HCT116 (cell line): Measurements from ENCODE around the gene TNS2. TPM values are rescaled to one million over a fixed set of nuclear protein-coding genes. Genes with fewer than 3 reads are reported as not detected.
A peak's percentile ranks its signal among the peaks of the same experiment; 100 is the strongest.

Source experiments
- ATAC-seq: fragments of 200-7000 bp; cut with Tn5 transposase; 2 replicates; pipeline ENCODE4 v1.9.1; 2020; ENCODE audit warnings: mild to moderate bottlenecking, moderate library complexity
- BruUV-seq: library from RNA; stranded (reverse); fragments of 400-500 nt; replicated peaks from 2 replicates; lab custom pipeline; 2021; lab: Mats Ljungman, UMichigan
- CTCF ChIA-PET: fragments of 300-600 bp; sonication (Branson Sonifier 250); formaldehyde crosslinking; loops from one replicate; lab custom pipeline; 2021; ENCODE audit warnings: antibody characterized with exemption; lab: Charles Lee
- POLR2A ChIA-PET: fragments of 300-600, 350-600 bp; sonication (Branson Sonifier 250); formaldehyde crosslinking; loops from one replicate; lab custom pipeline; 2021; ENCODE audit warnings: antibody characterized with exemption; lab: Charles Lee
- RAD21 ChIA-PET, 2 experiments: fragments of 300-600 bp; sonication (Branson Sonifier 250); formaldehyde crosslinking; loops; one replicate each; lab custom pipeline; 2023; ENCODE audit warnings: low total read pairs in 2 of 2; ENCODE audit not compliant: uncharacterized antibody in 2 of 2, unreplicated experiment in 2 of 2, low non-redundant PET in 1 of 2; lab: Charles Lee
- DNase-seq: peaks from one replicate; pipeline ENCODE4 v3.0.0-alpha.2; 2010; ENCODE audit warnings: low read depth, low spot score
- H2AFZ ChIP-seq: fragments of 200-600 bp; shearing (Covaris generic), sonication (generic); 2 replicates; pipeline ENCODE4 v1.6.1; 2017; ENCODE audit warnings: low read depth, mixed run types, mixed read lengths, antibody characterized with exemption, low read length; ENCODE audit not compliant: poor library complexity, severe bottlenecking
- H3K27ac ChIP-seq: 2 replicates; pipeline ENCODE4 v1.5.1; 2012; ENCODE audit warnings: low read depth, low read length
- H3K27me3 ChIP-seq: fragments of 200-600 bp; sonication (generic); 2 replicates; pipeline ENCODE4 v1.6.1; 2016; ENCODE audit warnings: mixed run types, low read length, mixed read lengths; ENCODE audit not compliant: insufficient read depth
- H3K36me3 ChIP-seq, 2 experiments: fragments of 200-500 bp in 1 of 2; fragments of 200-600 bp in 1 of 2; sonication (Bioruptor generic) in 1 of 2; sonication (generic) in 1 of 2; 2 replicates each; pipeline versions ENCODE4 v1.5.1 to v1.6.1; 2014 to 2016; ENCODE audit warnings: low read length in 2 of 2, inconsistent platforms in 1 of 2, mixed read lengths in 1 of 2, mixed run types in 1 of 2; ENCODE audit not compliant: insufficient read depth in 2 of 2, control insufficient read depth in 1 of 2
- H3K4me1 ChIP-seq, 2 experiments: fragments of 200-600 bp in 1 of 2; sonication (generic) in 1 of 2; 2 replicates each; pipeline versions ENCODE4 v1.5.1 to v1.6.1; 2012 to 2017; ENCODE audit warnings: low read length in 2 of 2, inconsistent platforms in 1 of 2, mild to moderate bottlenecking in 1 of 2, mixed read lengths in 1 of 2, mixed run types in 1 of 2, moderate library complexity in 1 of 2; ENCODE audit not compliant: insufficient read depth in 2 of 2, control insufficient read depth in 1 of 2
- H3K4me2 ChIP-seq: fragments of 200-600 bp; sonication (generic); 2 replicates; pipeline ENCODE4 v1.6.1; 2017; ENCODE audit warnings: mixed run types, low read length, mixed read lengths
- H3K4me3 ChIP-seq, 2 experiments: fragments of 200-600 bp in 1 of 2; sonication (generic) in 1 of 2; replicated peaks in 1 of 2; 2 replicates each; pipeline ENCODE4 v1.5.1; 2011 to 2016; ENCODE audit warnings: low read length in 2 of 2, control low read depth in 1 of 2, low read depth in 1 of 2, mild to moderate bottlenecking in 1 of 2, mixed read lengths in 1 of 2, mixed run types in 1 of 2
- H3K79me2 ChIP-seq: fragments of 200-600 bp; sonication (generic); 2 replicates; pipeline ENCODE4 v1.6.1; 2017; ENCODE audit warnings: mild to moderate bottlenecking, mixed run types, low read length, moderate library complexity, mixed read lengths; ENCODE audit not compliant: insufficient read depth
- H3K9ac ChIP-seq: fragments of 200-600 bp; sonication (generic); 2 replicates; pipeline ENCODE4 v1.6.1; 2016; ENCODE audit warnings: low read length, mixed read lengths
- H3K9me2 ChIP-seq: fragments of 200-600 bp; sonication (generic), shearing (Covaris generic); 2 replicates; pipeline ENCODE4 v1.6.1; 2017; ENCODE audit warnings: mixed run types, mild to moderate bottlenecking, moderate library complexity; ENCODE audit not compliant: insufficient read depth
- H3K9me3 ChIP-seq, 2 experiments: fragments of 200-500 bp in 1 of 2; fragments of 200-600 bp in 1 of 2; sonication (Bioruptor generic) in 1 of 2; sonication (generic) in 1 of 2; 2 replicates each; pipeline ENCODE4 v1.6.1; 2014 to 2017; ENCODE audit warnings: low read length in 2 of 2, mixed read lengths in 2 of 2, inconsistent platforms in 1 of 2, low read depth in 1 of 2, mild to moderate bottlenecking in 1 of 2, mixed run types in 1 of 2, moderate library complexity in 1 of 2; ENCODE audit not compliant: control insufficient read depth in 1 of 2, insufficient read depth in 1 of 2
- H4K20me1 ChIP-seq: fragments of 200-600 bp; sonication (generic), shearing (Covaris generic); 2 replicates; pipeline ENCODE4 v1.6.1; 2017; ENCODE audit warnings: mixed run types, mild to moderate bottlenecking, moderate library complexity; ENCODE audit not compliant: insufficient read depth
- CBX3 ChIP-seq: IDR thresholded peaks from 2 replicates; pipeline ENCODE4 v1.6.1; 2012; ENCODE audit warnings: low read depth
- EGR1 ChIP-seq: IDR thresholded peaks from 2 replicates; pipeline ENCODE4 v1.6.1; 2012; ENCODE audit warnings: low read depth
- ELF1 ChIP-seq: IDR thresholded peaks from 2 replicates; pipeline ENCODE4 v1.6.1; 2012; ENCODE audit warnings: low read depth, borderline replicate concordance
- EZH2phosphoT487 ChIP-seq: fragments of 200-600 bp; IDR thresholded peaks from 2 replicates; pipeline ENCODE4 v1.6.1; 2018; ENCODE audit warnings: antibody characterized with exemption, borderline replicate concordance
- FOSL1 ChIP-seq: IDR thresholded peaks from 2 replicates; pipeline ENCODE4 v1.6.1; 2012; ENCODE audit warnings: low read depth
- JUND ChIP-seq: IDR thresholded peaks from 2 replicates; pipeline ENCODE4 v1.6.1; 2012
- RAD21 ChIP-seq: IDR thresholded peaks from 2 replicates; pipeline ENCODE4 v1.6.1; 2012; ENCODE audit warnings: low read depth, mild to moderate bottlenecking
- SIN3A ChIP-seq: IDR thresholded peaks from 2 replicates; pipeline ENCODE4 v1.6.1; 2012; ENCODE audit warnings: low read depth
- SRF ChIP-seq: IDR thresholded peaks from 2 replicates; pipeline ENCODE4 v1.6.1; 2012; ENCODE audit warnings: low read depth
- TCF7L2 ChIP-seq: IDR thresholded peaks from 2 replicates; pipeline ENCODE4 v1.7.0; 2011; ENCODE audit warnings: borderline replicate concordance, inconsistent platforms; ENCODE audit not compliant: insufficient read depth, insufficient read length; ENCODE audit errors: extremely low read depth
- ZFX ChIP-seq: fragments of 450-650 bp; IDR thresholded peaks from 2 replicates; pipeline ENCODE4 v1.6.1; 2017
- intact Hi-C: fragments of 100-400 bp; cut with micrococcal nuclease; formaldehyde crosslinking; loops from 2 replicates; pipeline ENCODE4 v1.10.0; 2022
- total RNA-seq: library from RNA; stranded (reverse); gene quantifications from one replicate; pipeline ENCODE4 v1.2.1, GENCODE V29; 2021; ENCODE audit not compliant: unreplicated experiment
- TF ChIP-seq, protein P1 (sequence below): IDR thresholded peaks from 2 replicates; pipeline ENCODE4 v1.6.1; 2012

TNS2 gene
- total RNA-seq, 1 experiment from 2014 or later: 25.7 TPM

DNA sequence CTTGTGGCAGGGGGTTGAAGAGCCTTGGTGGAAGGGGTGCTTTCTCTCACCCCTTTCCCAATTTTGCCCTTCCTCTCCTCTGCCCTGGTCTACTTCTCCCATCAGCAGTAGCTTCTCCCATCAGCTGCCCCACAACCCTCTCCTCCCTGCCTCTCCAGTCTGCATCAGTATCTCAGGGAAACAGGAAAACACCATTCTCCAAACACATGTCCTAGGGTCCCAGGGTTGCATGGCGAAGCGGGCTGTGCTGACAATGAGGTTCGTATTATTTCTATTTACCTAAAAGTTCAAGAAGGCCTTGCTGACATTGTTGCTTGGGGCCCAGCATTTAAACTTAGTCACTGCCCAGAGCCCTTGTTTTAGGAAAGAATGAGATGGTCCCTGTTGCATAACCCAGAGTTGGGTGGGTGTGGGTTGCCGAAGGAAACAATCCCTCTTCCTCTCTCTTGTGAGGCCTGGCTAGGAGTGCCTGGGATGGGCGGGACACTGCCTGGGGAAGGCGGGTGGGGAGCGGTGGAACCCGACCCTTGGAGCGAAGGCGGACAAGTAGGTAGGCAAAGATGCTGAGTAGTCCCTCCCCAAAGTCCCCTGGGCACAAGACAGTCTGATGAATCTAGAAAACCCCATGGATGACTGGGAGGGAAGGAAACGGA lies 46.4 kb downstream of the TNS2 start:
- ATAC-seq: no peak
- intact Hi-C loops: no loop called here
- Histone ChIP-seq H3K4me3 (peak overlapping the region; percentile 58 to 78; a peak in 3 of 4 replicates), H3K4me1 (peaks cover 49 to 74% of the 10 kb centered on the region in 2 experiments), H3K9me3 (no peaks in the 10 kb centered on the region), H3K36me3 (no peaks in the 10 kb centered on the region), H3K4me2 (peak overlapping the region; percentile 79)
- DNase-seq: no peak
- TF ChIP-seq ZFX: no peak
- TF ChIP-seq, all 23 proteins: peak for 0
- H3K79me2 ChIP-seq: no peaks in the 10 kb centered on the region
- H2AFZ ChIP-seq: no peak overlapping the region
- H3K27me3 ChIP-seq: no peaks in the 10 kb centered on the region
- ChIA-PET POLR2A (interaction anchor here (4.1 kb wide), 1 partner anchor 17 kb away, joined by 17 read pairs; the partner anchor contains the start of gene SPRYD3), RAD21 (no interaction called here), CTCF (interaction anchor here (1.2 kb wide), 1 partner anchor 30 kb away, joined by 3 read pairs; no protein-coding TSS in a partner anchor)
- peak overlapping the region; percentile 67 for H3K9ac ChIP-seq
- H3K9me2 ChIP-seq: no peaks in the 10 kb centered on the region
- no TSS peak for BruUV-seq
- no peaks in the 10 kb centered on the region for H4K20me1 ChIP-seq
- no peak overlapping the region for H3K27ac ChIP-seq

DNA sequence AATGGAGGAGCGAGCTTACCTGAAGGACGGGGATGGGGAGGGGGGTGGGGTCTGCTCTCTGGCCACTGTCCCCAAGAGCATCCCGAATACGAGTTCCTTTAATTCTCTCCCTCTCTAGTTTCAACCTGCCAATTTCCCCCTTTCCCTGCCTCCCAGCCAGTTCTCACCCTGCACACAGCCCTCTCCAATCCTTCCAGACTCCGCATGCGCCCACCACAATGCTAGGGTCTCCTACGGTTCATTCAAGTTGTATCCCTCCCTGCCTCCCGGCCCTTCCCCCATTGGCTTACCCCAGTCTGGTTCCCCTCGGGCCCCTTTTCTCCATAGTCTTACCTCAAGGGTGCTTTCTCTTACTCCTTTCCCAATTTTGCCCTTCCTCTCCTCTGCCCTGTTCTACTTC lies 46.9 kb downstream of the TNS2 start:
- Histone ChIP-seq H3K9me3 (no peaks in the 10 kb centered on the region), H3K9me2 (no peaks in the 10 kb centered on the region), H3K79me2 (no peaks in the 10 kb centered on the region), H3K27me3 (no peaks in the 10 kb centered on the region), H3K36me3 (no peaks in the 10 kb centered on the region), H3K9ac (peak overlapping the region; percentile 67), H3K4me2 (peak overlapping the region; percentile 79), H3K4me3 (peak overlapping the region; percentile 58 to 78), H3K4me1 (peaks cover 49 to 76% of the 10 kb centered on the region in 2 experiments), H2AFZ (no peak overlapping the region), H4K20me1 (no peaks in the 10 kb centered on the region), H3K27ac (peak overlapping the region; percentile 98)
- intact Hi-C loops: no loop called here
- ChIA-PET POLR2A (interaction anchor here (0.8 to 3.6 kb wide), 3 partner anchors 18 to 49 kb away, joined by 3 to 27 read pairs (median 3); partner anchors contain the start of gene SPRYD3), RAD21 (interaction anchor here in 1 of 2 experiments (3.2 kb wide), 1 partner anchor 30 kb away, joined by 30 read pairs; no protein-coding TSS in a partner anchor), CTCF (interaction anchor here (3.6 kb wide), 1 partner anchor 31 kb away, joined by 110 read pairs; no protein-coding TSS in a partner anchor)
- no TSS peak for BruUV-seq
- no peak for ATAC-seq
- DNase-seq: no peak
- no peak for TF ChIP-seq CBX3
- TF ChIP-seq RAD21: no peak
- TF ChIP-seq, protein P1, sequence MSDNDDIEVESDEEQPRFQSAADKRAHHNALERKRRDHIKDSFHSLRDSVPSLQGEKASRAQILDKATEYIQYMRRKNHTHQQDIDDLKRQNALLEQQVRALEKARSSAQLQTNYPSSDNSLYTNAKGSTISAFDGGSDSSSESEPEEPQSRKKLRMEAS: no peak
- TF ChIP-seq ELF1: no peak
- TF ChIP-seq SIN3A: no peak
- no peak for TF ChIP-seq JUND
- no peak for TF ChIP-seq EGR1
- no peak for TF ChIP-seq SRF
- no peak for TF ChIP-seq TCF7L2
- no peak for TF ChIP-seq FOSL1
- no peak for TF ChIP-seq EZH2phosphoT487
